GM23338 (cell line): ENCODE results near the gene MADCAM1.

Source experiments
- CTCF ChIP-seq, 2 experiments: fragments of 200-600 bp in 1 of 2; sonication (generic) in 1 of 2; conservative IDR thresholded peaks; 2 replicates each; pipeline versions ENCODE4 v1.5.1 to v1.6.1; 2016 to 2017; ENCODE audit warnings: antibody characterized with exemption in 2 of 2, low read depth in 2 of 2, mild to moderate bottlenecking in 2 of 2, moderate library complexity in 1 of 2
- EZH2 ChIP-seq: fragments of 200-600 bp; sonication (generic); IDR thresholded peaks from one replicate; pipeline ENCODE4 v1.8.0; 2017; ENCODE audit warnings: antibody characterized with exemption, mild to moderate bottlenecking, low read depth; ENCODE audit not compliant: unreplicated experiment
- ZNF114 ChIP-seq: fragments of 250-450 bp; sonication (Bioruptor Pico); IDR thresholded peaks from 2 replicates; pipeline ENCODE4 v1.5.0; 2020; ENCODE audit warnings: mild to moderate bottlenecking, moderate library complexity
- TF ChIP-seq, protein P1 (sequence below): IDR thresholded peaks from one replicate; pipeline ENCODE4 v1.6.1; 2018; ENCODE audit warnings: antibody characterized with exemption; ENCODE audit not compliant: unreplicated experiment

DNA sequence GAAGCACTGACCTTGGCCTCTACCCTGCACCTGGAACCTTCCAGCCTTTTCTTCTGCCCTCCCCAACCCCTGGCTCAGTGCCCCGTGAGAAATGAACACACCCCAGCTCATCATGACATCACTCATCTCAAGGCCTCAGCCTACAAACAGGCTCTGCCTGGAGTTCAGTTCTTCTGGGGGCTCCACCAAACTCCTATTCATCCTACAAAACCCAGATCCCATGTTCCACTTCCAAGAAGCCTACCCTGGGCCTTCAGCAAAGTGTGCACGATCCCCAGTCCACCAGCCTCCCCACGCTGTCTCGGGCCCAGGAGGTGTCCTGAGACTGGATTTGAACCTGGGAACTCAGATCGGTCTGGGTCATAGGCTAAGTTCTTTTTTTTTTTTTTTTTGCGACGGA lies 26.5 kb upstream of the MADCAM1 start:
- TF ChIP-seq CTCF (conservative IDR thresholded peaks at IDR 0.05; ENCODE audit: low read depth in 2 of 2) = no peak
- TF ChIP-seq, protein P1, sequence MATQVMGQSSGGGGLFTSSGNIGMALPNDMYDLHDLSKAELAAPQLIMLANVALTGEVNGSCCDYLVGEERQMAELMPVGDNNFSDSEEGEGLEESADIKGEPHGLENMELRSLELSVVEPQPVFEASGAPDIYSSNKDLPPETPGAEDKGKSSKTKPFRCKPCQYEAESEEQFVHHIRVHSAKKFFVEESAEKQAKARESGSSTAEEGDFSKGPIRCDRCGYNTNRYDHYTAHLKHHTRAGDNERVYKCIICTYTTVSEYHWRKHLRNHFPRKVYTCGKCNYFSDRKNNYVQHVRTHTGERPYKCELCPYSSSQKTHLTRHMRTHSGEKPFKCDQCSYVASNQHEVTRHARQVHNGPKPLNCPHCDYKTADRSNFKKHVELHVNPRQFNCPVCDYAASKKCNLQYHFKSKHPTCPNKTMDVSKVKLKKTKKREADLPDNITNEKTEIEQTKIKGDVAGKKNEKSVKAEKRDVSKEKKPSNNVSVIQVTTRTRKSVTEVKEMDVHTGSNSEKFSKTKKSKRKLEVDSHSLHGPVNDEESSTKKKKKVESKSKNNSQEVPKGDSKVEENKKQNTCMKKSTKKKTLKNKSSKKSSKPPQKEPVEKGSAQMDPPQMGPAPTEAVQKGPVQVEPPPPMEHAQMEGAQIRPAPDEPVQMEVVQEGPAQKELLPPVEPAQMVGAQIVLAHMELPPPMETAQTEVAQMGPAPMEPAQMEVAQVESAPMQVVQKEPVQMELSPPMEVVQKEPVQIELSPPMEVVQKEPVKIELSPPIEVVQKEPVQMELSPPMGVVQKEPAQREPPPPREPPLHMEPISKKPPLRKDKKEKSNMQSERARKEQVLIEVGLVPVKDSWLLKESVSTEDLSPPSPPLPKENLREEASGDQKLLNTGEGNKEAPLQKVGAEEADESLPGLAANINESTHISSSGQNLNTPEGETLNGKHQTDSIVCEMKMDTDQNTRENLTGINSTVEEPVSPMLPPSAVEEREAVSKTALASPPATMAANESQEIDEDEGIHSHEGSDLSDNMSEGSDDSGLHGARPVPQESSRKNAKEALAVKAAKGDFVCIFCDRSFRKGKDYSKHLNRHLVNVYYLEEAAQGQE = no peak
- TF ChIP-seq EZH2 = no peak
- no peak for TF ChIP-seq ZNF114 (CRISPR knock-in tag)
